Parathyroid adenoma (tissue), 2 donors: ENCODE measurements around the gene CC2D1A.

Experiments
- H2AFZ ChIP-seq: fragments of 300-600 bp; sonication (generic); one replicate; pipeline ENCODE4 v1.7.0; 2017; ENCODE audit warnings: antibody characterized with exemption, mild to moderate bottlenecking
- H3K27ac ChIP-seq: fragments of 300-600 bp; sonication (generic); one replicate; pipeline ENCODE4 v1.7.0; 2017
- H3K27me3 ChIP-seq: fragments of 300-600 bp; sonication (generic); one replicate; pipeline ENCODE4 v1.7.0; 2017; ENCODE audit warnings: low read length; ENCODE audit not compliant: control insufficient read depth, insufficient read depth
- H3K36me3 ChIP-seq: fragments of 300-600 bp; sonication (generic); one replicate; pipeline ENCODE4 v1.7.0; 2017; ENCODE audit warnings: low read length; ENCODE audit not compliant: control insufficient read depth, insufficient read depth
- H3K4me1 ChIP-seq: fragments of 300-600 bp; sonication (generic); one replicate; pipeline ENCODE4 v1.7.0; 2017; ENCODE audit warnings: control low read depth
- H3K4me2 ChIP-seq: fragments of 300-600 bp; sonication (generic); one replicate; pipeline ENCODE4 v1.7.0; 2017; ENCODE audit warnings: low read length
- H3K4me3 ChIP-seq: fragments of 300-600 bp; sonication (generic); one replicate; pipeline ENCODE4 v1.7.0; 2017; ENCODE audit warnings: low read depth, low read length
- H3K79me2 ChIP-seq: fragments of 300-600 bp; sonication (generic); one replicate; pipeline ENCODE4 v1.7.0; 2017; ENCODE audit warnings: control low read depth
- H3K9ac ChIP-seq: fragments of 300-600 bp; sonication (generic); one replicate; pipeline ENCODE4 v1.7.0; 2017; ENCODE audit warnings: mild to moderate bottlenecking
- H3K9me3 ChIP-seq: fragments of 300-600 bp; sonication (generic); one replicate; pipeline ENCODE4 v1.7.0; 2017; ENCODE audit warnings: low read length; ENCODE audit not compliant: control insufficient read depth
- CTCF ChIP-seq: fragments of 300-600 bp; sonication (generic); IDR thresholded peaks from one replicate; pipeline ENCODE4 v1.7.0; 2017; ENCODE audit warnings: antibody characterized with exemption, mild to moderate bottlenecking
- donor health status: primary hyperparathyroidism.

The CC2D1A gene

GRCh38 chr19:13926010-13926409 lies 20.0 kb downstream of the CC2D1A start:
- Histone ChIP-seq H2AFZ (no peak overlapping the region), H3K36me3 (no peaks in the 10 kb centered on the region), H3K4me1 (no peaks in the 10 kb centered on the region), H3K9ac (no peak overlapping the region), H3K9me3 (no peaks in the 10 kb centered on the region), H3K79me2 (no peaks in the 10 kb centered on the region), H3K4me2 (no peak overlapping the region), H3K27me3 (no peaks in the 10 kb centered on the region), H3K4me3 (no peak overlapping the region), H3K27ac (no peak overlapping the region)
- TF ChIP-seq CTCF, result no peak

GRCh38 chr19:13926715-13927114 lies 20.7 kb downstream of the CC2D1A start:
- H3K9me3 ChIP-seq, result no peaks in the 10 kb centered on the region
- no peaks in the 10 kb centered on the region for H3K4me1 ChIP-seq
- no peaks in the 10 kb centered on the region for H3K36me3 ChIP-seq
- H3K4me3 ChIP-seq, result no peak overlapping the region
- H3K9ac ChIP-seq, result no peak overlapping the region
- H3K27me3 ChIP-seq, result no peaks in the 10 kb centered on the region
- H3K4me2 ChIP-seq, result no peak overlapping the region
- TF ChIP-seq CTCF, result no peak
- H3K79me2 ChIP-seq, result no peaks in the 10 kb centered on the region
- no peak overlapping the region for H3K27ac ChIP-seq
- no peak overlapping the region for H2AFZ ChIP-seq

- Histone ChIP-seq H3K4me1 (no peaks in the 10 kb centered on the region), H3K4me2 (no peak overlapping the region), H3K9ac (no peak overlapping the region), H3K4me3 (no peak overlapping the region), H3K36me3 (no peaks in the 10 kb centered on the region), H3K27ac (no peak overlapping the region), H3K27me3 (no peaks in the 10 kb centered on the region), H3K9me3 (no peaks in the 10 kb centered on the region), H3K79me2 (no peaks in the 10 kb centered on the region), H2AFZ (no peak overlapping the region)
- no peak for TF ChIP-seq CTCF
These were observed 23.3 kb downstream of the CC2D1A start for GRCh38 chr19:13929340-13929739.

- TF ChIP-seq CTCF, result no peak
- H3K36me3 ChIP-seq, result no peaks in the 10 kb centered on the region
These were observed 24.0 kb downstream of the CC2D1A start for GRCh38 chr19:13929956-13930355.

GRCh38 chr19:13930402-13930801 lies 24.4 kb downstream of the CC2D1A start:
- Histone ChIP-seq H3K36me3 (no peaks in the 10 kb centered on the region), H3K27me3 (no peaks in the 10 kb centered on the region), H3K4me2 (no peak overlapping the region), H2AFZ (no peak overlapping the region), H3K27ac (no peak overlapping the region), H3K79me2 (no peaks in the 10 kb centered on the region), H3K9me3 (no peaks in the 10 kb centered on the region), H3K4me1 (no peaks in the 10 kb centered on the region), H3K4me3 (no peak overlapping the region), H3K9ac (no peak overlapping the region)
- TF ChIP-seq CTCF, result no peak

More at GRCh38 chr19:13929956-13930355, 24.0 kb downstream of the CC2D1A start:
- H3K27ac ChIP-seq, result no peak overlapping the region
- no peak overlapping the region for H3K9ac ChIP-seq
- H3K4me2 ChIP-seq, result no peak overlapping the region
- H2AFZ ChIP-seq, result no peak overlapping the region
- H3K9me3 ChIP-seq, result no peaks in the 10 kb centered on the region
- no peak overlapping the region for H3K4me3 ChIP-seq
- no peaks in the 10 kb centered on the region for H3K4me1 ChIP-seq
- no peaks in the 10 kb centered on the region for H3K79me2 ChIP-seq
- no peaks in the 10 kb centered on the region for H3K27me3 ChIP-seq
